GM19193 (cell line): ENCODE data around the gene PBX2.
A peak's percentile ranks its signal among the peaks of the same experiment; 100 is the strongest.

Source experiments
- POLR2A ChIP-seq: IDR thresholded peaks from 4 replicates; pipeline ENCODE4 v1.6.1; 2011; ENCODE audit not compliant: insufficient read depth, insufficient read length; ENCODE audit errors: extremely low read depth

The PBX2 gene, protein sequence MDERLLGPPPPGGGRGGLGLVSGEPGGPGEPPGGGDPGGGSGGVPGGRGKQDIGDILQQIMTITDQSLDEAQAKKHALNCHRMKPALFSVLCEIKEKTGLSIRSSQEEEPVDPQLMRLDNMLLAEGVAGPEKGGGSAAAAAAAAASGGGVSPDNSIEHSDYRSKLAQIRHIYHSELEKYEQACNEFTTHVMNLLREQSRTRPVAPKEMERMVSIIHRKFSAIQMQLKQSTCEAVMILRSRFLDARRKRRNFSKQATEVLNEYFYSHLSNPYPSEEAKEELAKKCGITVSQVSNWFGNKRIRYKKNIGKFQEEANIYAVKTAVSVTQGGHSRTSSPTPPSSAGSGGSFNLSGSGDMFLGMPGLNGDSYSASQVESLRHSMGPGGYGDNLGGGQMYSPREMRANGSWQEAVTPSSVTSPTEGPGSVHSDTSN

DNA sequence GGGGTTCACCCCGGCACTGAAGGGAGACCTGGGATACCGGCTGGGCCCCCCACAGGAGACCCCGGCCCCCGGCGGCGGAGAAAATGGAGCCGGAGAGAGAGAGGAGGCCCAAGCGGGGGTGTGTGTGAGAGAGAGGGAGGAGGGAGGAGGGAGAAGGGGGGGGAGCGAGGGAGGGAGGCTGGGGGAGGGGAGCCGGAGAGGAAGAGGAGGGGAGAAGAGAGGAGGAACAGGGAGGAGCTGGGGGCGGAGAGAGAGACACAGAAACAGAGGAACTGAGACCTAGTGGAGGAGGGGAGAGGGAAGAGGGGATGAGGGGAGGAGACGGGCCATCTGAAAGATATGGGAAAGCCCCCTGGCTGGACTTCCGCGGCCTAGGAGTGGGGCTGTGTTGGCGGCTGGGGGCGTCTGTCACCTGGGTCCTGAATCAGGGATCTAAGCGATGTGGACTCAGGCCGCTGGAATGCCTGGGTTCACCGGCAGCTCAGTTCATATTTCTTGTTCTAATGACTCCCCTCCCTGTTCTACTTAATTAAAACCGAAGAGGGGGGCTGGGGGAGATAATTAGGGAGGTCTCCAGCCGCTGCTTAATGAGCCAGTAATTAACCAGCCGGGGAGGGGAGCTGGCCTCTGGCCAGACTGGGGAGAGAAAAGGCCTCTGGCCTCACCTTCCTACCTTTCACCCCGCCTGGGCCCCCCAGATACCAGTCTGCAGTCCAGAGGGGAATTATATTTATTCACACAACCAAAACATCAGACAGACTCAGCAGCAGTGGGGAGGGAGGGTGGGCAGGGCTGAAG is at the start of gene PBX2:
PBX2 (minus strand) TSS at position 149 of the 798 bp plus-strand sequence. CDS start 287 bp downstream, outside the sequence.
- peak; percentile 73 for TF ChIP-seq POLR2A

DNA sequence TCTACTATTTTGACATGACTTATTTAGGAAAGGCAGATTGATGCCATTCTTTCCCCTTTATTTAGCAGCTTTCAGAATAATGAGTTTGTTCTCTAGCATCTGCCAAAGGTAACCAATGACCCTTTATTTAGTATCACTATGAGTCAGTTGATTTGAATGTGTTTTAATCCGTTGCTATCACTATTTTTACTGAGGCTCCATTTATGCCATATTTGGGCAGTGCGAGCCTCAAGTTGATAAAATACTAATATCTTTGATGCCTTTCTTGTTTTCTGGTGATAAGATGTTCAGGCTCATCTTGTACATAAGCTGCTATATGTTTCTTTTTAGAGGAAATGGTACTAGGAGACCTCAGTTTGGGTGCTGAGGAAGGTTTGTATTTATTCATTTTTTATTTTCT is 49.5 kb upstream of the PBX2 start:
- no peak for TF ChIP-seq POLR2A

DNA sequence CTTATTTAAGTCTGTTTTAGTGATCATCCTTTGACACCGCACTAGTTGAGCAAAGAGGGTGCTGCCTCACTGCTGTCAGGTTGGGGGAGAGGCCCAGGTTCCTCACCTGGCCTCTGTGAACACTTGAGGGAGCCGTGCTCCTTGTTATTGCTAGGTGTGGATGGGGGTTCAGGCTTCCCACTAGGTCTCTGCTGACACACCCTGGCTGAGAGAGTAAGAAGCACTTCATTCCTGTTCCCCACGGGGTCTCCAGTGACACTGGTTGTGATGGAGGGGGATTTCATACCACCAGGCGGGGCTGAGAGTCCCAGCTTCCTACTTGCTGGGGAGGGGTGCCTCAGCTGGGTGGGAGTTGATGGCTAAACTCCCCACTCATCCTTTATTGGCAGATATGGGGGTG is 44.9 kb upstream of the PBX2 start:
- TF ChIP-seq POLR2A, result no peak

DNA sequence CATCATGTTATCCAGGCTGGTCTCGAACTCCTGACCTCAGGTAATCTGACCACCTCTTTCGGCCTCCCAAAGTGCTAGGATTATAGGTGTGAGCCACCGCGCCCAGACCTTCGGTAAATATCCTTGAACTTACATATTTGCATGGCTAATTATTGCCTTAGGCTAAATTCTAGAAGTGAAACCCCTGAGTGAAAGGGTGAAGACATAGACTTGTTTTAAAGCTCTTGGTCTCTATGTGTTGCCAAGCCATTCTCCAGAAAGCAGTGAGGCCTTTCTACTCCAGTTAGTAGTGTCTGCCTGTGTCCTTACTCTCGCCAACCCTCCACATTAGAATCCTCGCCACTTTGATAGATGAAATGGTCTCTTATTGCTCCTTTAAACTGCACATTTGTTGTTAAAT is 36.4 kb upstream of the PBX2 start:
- TF ChIP-seq POLR2A, result no peak

DNA sequence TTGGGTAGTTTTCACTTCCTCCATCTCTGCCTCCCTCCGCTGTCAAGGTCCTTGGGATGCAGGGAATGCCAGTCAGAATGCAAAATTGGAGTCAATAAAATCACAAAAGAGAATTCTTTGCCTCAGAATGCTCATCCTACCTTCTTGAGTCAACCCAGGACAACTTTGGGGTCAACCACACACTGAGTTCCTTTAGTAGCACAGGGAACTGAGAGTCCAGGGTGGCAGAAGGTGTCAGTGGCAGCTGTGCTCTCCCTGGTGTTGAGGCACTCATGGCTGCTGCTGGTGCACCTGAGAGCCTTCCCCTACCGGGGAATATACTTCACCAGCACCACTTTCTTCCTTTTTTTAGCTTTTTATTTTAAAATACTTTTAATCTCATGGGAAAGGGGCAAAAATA is 34.7 kb upstream of the PBX2 start:
- TF ChIP-seq POLR2A, result no peak

DNA sequence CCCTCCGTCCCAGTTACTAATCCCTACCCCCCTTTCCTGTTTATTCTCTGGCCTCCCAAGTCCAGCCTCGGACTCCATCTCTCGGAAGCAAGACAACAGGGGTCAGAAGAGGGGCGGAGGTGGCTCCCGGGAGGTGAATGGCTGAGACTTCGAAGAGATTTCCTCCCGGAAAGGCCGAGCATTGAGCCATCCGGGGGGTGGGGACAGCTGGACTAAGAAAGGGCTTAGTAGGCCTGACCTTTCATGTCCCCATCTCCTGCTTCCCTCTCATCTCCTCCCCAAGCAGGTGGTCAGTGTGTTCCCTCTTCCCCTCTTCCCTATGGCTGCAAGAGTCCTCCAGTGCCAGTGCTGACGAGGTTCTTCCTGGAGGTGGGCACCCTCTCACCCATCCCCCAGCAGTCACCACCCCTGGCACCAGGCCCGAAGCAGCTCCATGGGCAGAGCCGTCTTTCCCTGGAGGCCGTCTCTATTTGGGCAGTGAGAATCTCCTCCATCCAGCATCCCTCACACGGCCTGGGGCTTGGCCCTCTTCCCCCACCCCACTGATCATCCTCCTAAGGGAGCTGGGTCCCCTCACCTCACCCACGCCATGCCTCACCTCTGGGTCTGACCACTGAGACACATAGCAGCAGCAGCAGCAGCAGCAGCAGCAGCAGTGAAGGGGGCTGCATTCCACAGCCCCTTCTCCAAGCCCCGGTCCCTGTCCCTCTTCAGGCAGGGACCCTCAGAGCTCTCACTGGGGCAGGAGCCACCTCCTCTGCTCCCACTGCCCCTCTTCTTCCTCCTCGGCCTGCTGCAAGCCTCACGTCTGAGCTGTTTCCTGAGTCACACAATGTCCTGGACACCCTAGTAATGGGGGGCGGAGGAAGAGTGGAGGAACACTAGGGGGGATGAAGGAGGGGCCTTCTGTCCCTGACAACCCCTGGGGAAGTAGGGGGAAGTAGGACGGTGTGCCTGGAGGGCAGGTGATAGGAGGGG is 33.5 kb upstream of the PBX2 start, which contains the start of gene NOTCH4:
NOTCH4 (minus strand) TSS at position 810 of the 978 bp plus-strand sequence; CDS start at position 671, 139 bp downstream.
- no peak for TF ChIP-seq POLR2A

DNA sequence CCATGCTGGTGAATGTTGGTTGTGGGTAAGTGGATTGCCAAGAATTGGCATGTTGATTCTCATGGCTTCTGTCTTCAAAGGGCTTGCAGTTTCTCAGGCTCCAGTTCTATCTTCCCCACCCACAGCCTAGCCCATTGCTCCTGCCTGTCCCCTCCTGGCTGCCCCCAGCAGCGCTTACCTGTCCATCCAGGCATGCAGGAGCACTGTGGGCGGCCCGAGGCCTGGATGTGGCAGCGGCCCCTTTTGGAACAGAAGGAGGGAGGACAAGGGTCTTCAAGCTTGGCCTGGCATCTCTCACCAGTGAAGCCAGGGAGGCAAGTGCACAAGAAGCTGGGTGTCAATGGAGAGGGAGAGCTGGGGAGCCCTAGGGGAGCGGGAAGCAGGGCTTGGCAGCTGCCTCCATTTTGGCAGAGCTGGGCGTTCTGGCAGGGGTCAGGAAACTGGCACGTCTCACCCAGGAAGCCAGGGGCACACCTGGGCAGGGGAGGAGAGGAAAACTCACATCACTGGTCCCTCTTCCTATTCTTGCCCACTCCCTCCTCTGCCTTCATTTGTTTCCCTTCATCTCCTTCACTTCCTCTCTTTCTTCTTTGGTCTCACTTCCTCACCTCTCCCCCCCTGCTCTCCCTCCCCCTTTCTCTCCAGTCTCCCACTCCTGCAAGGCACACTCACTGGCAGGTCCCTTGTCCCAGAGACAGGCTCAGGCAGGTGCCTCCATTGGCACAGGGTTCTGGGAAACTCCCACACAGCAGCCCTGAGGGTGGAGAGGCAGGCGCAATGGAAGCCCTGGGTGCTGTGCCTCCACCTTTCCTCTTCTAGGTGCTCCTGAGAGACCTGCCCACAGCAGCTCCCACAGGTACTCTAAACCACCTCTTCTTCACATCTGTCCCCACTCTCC is 32.6 kb upstream of the PBX2 start:
- TF ChIP-seq POLR2A, result no peak

DNA sequence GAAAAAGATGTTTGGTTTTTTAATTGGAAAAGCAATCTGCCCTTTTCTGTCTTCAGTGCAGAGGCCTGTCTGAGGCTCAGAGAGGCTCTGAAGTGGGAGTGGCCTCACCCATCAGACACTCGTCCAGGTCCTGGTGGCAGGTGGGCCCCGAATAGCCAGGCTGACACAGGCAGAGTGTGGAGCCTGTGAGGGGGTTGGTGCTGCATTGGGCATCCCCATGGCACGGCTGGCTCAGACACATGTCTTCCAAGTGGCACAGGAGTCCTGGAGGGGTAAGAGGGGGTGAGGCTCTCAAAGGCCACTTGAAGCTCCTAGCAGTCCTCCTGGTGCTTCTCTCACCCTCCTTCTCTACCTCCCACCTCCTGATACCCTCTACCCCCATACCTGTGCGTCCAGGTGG is 30.0 kb upstream of the PBX2 start:
- no peak for TF ChIP-seq POLR2A

DNA sequence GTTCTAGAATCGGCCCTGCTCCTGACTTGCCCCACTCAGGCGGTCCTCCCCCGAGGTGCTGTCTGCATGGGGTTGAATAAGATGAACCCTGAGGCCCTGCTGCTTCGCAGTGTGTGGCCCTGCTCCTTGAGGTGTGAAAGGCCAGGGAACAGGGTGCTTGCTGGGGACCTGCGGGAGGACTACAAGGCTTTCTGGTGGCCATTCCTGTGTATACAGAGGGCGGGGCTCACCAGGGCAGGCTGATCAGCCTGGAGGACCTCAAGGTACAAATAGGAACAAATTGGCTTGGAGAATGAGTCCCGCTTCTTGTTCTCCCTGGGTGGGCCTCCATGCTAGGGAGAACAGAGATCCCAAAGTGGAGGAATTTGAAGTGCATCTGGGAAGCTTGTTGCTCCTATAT is 28.2 kb upstream of the PBX2 start:
- TF ChIP-seq POLR2A, result no peak

DNA sequence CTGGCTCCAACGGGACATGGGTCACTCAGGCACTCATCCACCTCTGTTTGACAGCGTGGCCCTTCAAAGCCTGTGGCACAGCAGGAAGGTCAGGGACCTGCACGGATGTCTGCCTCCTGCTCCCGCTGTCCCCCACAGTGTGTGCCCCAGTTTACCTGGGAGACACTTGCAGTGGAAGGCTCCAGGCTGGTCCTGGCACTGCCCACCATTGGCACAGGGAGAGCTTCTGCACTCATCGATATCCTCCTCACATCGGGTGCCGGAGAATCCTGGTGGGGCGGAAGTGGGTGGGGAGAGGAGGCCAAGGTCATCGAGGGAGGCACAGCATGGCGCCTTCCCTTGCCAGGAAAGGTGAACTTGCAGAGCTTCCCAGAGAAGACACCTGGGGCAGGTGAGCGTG is 27.0 kb upstream of the PBX2 start:
- no peak for TF ChIP-seq POLR2A

DNA sequence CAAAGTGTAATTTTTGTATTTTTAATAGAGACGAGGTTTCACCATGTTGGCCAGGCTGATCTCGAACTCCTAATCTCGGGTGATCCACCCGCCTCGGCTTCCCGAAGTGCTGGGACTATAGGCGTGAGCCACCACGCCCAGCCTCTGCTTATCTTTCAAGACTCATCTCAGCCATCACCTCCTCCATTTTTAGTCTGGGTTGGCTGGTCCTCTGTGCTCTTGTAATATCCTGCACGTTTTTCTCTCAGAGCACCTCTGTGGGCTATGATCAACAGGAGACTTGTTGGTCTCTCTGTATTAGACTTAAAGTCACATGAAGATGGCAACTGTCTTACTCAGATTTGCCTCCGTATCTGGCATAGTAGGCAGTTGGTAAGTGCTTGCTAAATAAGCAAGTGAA is 26.3 kb upstream of the PBX2 start:
- no peak for TF ChIP-seq POLR2A

DNA sequence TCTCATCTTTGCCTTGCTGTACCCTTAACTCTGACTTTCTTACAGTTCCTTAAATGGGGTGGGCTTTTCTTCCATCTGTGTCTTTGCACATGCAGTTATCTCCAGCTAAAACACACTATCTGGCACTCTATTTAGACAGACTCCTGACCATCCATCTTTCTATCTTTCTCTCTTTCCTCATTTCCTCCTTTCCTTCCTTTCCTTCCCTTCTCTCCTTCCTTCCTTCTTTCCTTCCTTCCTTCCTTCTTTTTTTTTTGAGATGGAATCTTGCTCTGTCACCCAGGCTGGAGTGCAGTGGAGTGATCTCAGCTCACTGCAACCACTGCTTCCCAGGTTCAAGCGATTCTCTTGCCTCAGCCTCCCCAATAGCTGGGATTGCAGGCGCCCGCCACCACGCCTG is 25.6 kb upstream of the PBX2 start:
- no peak for TF ChIP-seq POLR2A

DNA sequence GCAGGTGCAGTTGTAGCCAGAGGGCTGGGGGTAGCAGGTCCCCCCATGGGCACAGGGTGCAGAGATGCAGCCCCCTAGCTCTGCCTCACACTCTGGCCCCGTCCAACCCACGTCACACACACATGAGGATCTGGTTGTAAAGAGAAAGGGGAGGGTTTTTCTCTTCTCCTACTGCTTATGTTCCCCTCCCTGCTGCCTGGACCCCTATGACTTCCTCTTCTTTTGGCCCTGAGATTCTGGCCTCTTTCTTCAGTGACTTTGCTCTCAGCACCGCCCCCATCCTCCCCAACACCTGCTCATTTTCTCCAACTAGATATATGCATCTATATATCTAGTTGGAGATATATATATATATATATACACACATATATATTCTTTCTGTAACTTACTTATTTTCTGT is 24.1 kb upstream of the PBX2 start:
- TF ChIP-seq POLR2A, result no peak

DNA sequence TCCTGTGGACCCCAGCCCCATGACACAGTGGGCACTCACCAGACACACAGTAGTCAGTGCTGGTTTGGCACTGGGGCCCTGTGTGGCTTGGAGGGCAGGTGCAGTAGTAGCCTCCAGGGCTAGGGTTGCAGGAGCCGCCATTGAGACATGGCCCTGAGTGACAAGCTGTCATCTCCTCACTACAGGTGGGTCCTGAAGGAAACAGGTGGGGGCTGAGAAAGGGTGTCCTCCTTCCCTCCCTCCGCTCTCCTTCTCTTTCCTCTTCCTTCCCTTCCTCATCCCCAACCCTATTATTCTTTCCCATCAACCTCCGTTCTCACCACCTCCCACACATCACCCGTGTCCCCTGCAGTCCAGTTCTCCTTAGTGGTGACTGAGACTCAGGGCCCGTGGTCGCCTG is 23.6 kb upstream of the PBX2 start:
- no peak for TF ChIP-seq POLR2A
